ENCODE measurements around the gene LRP1B.
"Not testable (repeated sequence)": the region's sequence is repeated elsewhere in the genome, so short reads cannot be mapped to it uniquely, and the experiment has no call there.

LRP1B gene

GRCh38 chr2:140601801-140602200 lies 1529.0 kb downstream of the LRP1B start:
- DNase-seq (ENCODE audit: low spot score) = no peak

GRCh38 chr2:140601342-140601741 lies 1529.5 kb downstream of the LRP1B start:
- no peak for DNase-seq (ENCODE audit: low spot score)

GRCh38 chr2:140600116-140600515 lies 1530.7 kb downstream of the LRP1B start:
- DNase-seq (ENCODE audit: low spot score) = peak; percentile 68

GRCh38 chr2:140597836-140598235 lies 1533.0 kb downstream of the LRP1B start:
- no peak for DNase-seq (ENCODE audit: low spot score)

- no peak for DNase-seq (ENCODE audit: low spot score)
These were observed 1533.6 kb downstream of the LRP1B start for GRCh38 chr2:140597205-140597604.

- no peak for DNase-seq (ENCODE audit: low spot score)
These were observed 1534.4 kb downstream of the LRP1B start for GRCh38 chr2:140596447-140596846.

- no peak for DNase-seq (ENCODE audit: low spot score)
These were observed 1535.7 kb downstream of the LRP1B start for GRCh38 chr2:140595107-140595506.

GRCh38 chr2:140593132-140593531 lies 1537.7 kb downstream of the LRP1B start:
- no peak for DNase-seq (ENCODE audit: low spot score)

- no peak for DNase-seq (ENCODE audit: low spot score)
These were observed 1541.1 kb downstream of the LRP1B start for GRCh38 chr2:140589696-140590095.

- DNase-seq (ENCODE audit: low spot score) = no peak
These were observed 1541.5 kb downstream of the LRP1B start for GRCh38 chr2:140589273-140589672.

- DNase-seq (ENCODE audit: low spot score) = peak; percentile 58
These were observed 1544.4 kb downstream of the LRP1B start for GRCh38 chr2:140586379-140586778.

- DNase-seq (ENCODE audit: low spot score) = no peak
These were observed 1545.8 kb downstream of the LRP1B start for GRCh38 chr2:140585016-140585415.

GRCh38 chr2:140584471-140584870 lies 1546.3 kb downstream of the LRP1B start:
- no peak for DNase-seq (ENCODE audit: low spot score)

GRCh38 chr2:140580532-140581151 lies 1550.2 kb downstream of the LRP1B start:
- no peak for DNase-seq (ENCODE audit: low spot score)

GRCh38 chr2:140577453-140577852 lies 1553.4 kb downstream of the LRP1B start:
- DNase-seq (ENCODE audit: low spot score) = no peak

GRCh38 chr2:140567734-140568133 lies 1563.1 kb downstream of the LRP1B start:
- peak; percentile 53 for DNase-seq (ENCODE audit: low spot score)

GRCh38 chr2:140565756-140566155 lies 1565.1 kb downstream of the LRP1B start:
- no peak for DNase-seq (ENCODE audit: low spot score)

- DNase-seq (ENCODE audit: low spot score) = no peak
These were observed 1575.1 kb downstream of the LRP1B start for GRCh38 chr2:140555701-140556100.

- no peak for DNase-seq (ENCODE audit: low spot score)
These were observed 1578.2 kb downstream of the LRP1B start for GRCh38 chr2:140552634-140553033.

GRCh38 chr2:140551287-140551686 lies 1579.5 kb downstream of the LRP1B start:
- no peak for DNase-seq (ENCODE audit: low spot score)

- DNase-seq (ENCODE audit: low spot score) = no peak
These were observed 1580.0 kb downstream of the LRP1B start for GRCh38 chr2:140550821-140551220.

GRCh38 chr2:140544769-140545168 lies 1586.0 kb downstream of the LRP1B start:
- DNase-seq (ENCODE audit: low spot score) = not testable (repeated sequence)

- no peak for DNase-seq (ENCODE audit: low spot score)
These were observed 1588.2 kb downstream of the LRP1B start for GRCh38 chr2:140542627-140543026.

- no peak for DNase-seq (ENCODE audit: low spot score)
These were observed 1591.5 kb downstream of the LRP1B start for GRCh38 chr2:140539242-140539875.
